NT2/D1 (cell line): ENCODE results near the gene CLIP2.

Source experiments
- SUZ12 ChIP-seq: IDR thresholded peaks from 2 replicates; pipeline ENCODE4 v1.6.1; 2011; ENCODE audit not compliant: insufficient read length, insufficient read depth; ENCODE audit errors: extremely low read depth
- ZNF274 ChIP-seq: IDR thresholded peaks from 2 replicates; pipeline ENCODE4 v1.6.1; 2011; ENCODE audit warnings: mild to moderate bottlenecking, low read depth, low read length

- no peak for TF ChIP-seq ZNF274
- no peak for TF ChIP-seq SUZ12
These were observed 129.3 kb downstream of the CLIP2 start for GRCh38 chr7:74418538-74418937.
